Duodenal mucosa (tissue), 2 donors: ENCODE measurements around the gene KBTBD3.
"Not testable (repeated sequence)": the region's sequence is repeated elsewhere in the genome, so short reads cannot be mapped to it uniquely, and the experiment has no call there.

ENCODE experiments used
- H3K27ac ChIP-seq: one replicate; pipeline ENCODE4 v1.7.0; 2013; ENCODE audit warnings: low read depth, low read length
- H3K27me3 ChIP-seq, 2 donors: one replicate each; pipeline ENCODE4 v1.7.0; 2013; ENCODE audit warnings: low read length in 2 of 2, control low read depth in 1 of 2; ENCODE audit not compliant: insufficient read depth in 2 of 2, control insufficient read depth in 1 of 2
- H3K36me3 ChIP-seq, 2 donors: one replicate each; pipeline ENCODE4 v1.7.0; 2013; ENCODE audit warnings: low read length in 2 of 2, control low read depth in 1 of 2; ENCODE audit not compliant: insufficient read depth in 2 of 2, control insufficient read depth in 1 of 2
- H3K4me1 ChIP-seq, 2 donors: one replicate each; pipeline ENCODE4 v1.7.0; 2013; ENCODE audit warnings: low read length in 2 of 2, control low read depth in 1 of 2; ENCODE audit not compliant: insufficient read depth in 2 of 2, control insufficient read depth in 1 of 2
- H3K4me3 ChIP-seq, 2 donors: one replicate each; pipeline ENCODE4 v1.7.0; 2013; ENCODE audit warnings: low read length in 2 of 2, low read depth in 1 of 2
- H3K9ac ChIP-seq, 2 donors: one replicate each; pipeline ENCODE4 v1.7.0; 2013; ENCODE audit warnings: low read length in 2 of 2, low read depth in 1 of 2
- H3K9me3 ChIP-seq, 2 donors: one replicate each; pipeline ENCODE4 v1.7.0; 2013; ENCODE audit warnings: low read length in 2 of 2, control low read depth in 1 of 2; ENCODE audit not compliant: control insufficient read depth in 1 of 2

Gene KBTBD3

DNA sequence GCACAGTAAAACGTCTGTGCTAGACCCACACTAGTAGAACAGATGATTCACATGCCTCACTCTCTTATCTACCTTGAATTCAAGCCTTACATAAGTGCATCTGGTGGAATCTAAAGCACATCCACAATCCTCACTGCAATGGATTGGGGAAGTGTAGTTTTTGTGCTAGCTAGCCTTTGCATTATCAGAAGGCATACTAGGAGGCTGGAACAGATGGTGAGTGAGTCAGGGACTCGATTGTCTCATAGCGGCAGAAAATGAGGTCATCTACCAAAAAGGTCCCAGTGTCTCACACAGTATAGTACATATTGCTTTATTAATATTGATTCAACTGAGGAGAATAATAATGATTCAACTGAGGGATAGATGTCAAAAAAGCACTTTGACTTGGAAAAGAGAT, 64.4 kb downstream of the KBTBD3 start:
- Histone ChIP-seq H3K27ac (no peak overlapping the region), H3K9me3 (no peaks in the 10 kb centered on the region)

DNA sequence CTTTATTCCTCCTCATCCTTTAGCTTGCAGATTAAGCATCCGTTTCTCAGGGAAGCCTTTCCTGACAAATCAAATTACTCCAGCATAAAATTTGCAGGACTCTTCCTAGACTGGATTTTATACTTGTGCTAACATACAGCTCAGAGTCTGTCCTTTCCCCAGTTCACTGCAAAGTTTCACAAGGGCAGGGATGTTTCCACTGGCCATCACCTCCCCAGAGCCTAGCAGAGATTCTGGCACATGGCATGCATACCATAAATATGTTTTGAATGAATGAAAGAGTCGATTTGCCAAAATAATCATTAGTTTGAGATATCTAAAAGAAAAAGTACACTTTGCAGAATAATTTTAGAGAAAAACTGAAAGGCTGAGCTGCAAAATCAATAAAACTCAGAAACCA, 65.7 kb downstream of the KBTBD3 start:
- Histone ChIP-seq H3K27me3 (no peaks in the 10 kb centered on the region), H3K9ac (no peak overlapping the region), H3K27ac (no peak overlapping the region), H3K36me3 (peaks cover 24 to 41% of the 10 kb centered on the region in 2 donors), H3K4me3 (no peak overlapping the region), H3K4me1 (peaks cover 0 to 3% of the 10 kb centered on the region in 2 donors), H3K9me3 (no peaks in the 10 kb centered on the region)

More for the DNA sequence above, 64.4 kb downstream of the KBTBD3 start:
- Histone ChIP-seq H3K4me1 (peaks cover 0 to 9% of the 10 kb centered on the region in 2 donors), H3K4me3 (no peak overlapping the region), H3K9ac (no peak overlapping the region), H3K36me3 (peaks cover 24 to 28% of the 10 kb centered on the region in 2 donors), H3K27me3 (no peaks in the 10 kb centered on the region)

- H3K9ac ChIP-seq, H3K4me3 ChIP-seq, H3K27ac ChIP-seq, H3K9me3 ChIP-seq, H3K27me3 ChIP-seq, H3K4me1 ChIP-seq: not testable (repeated sequence)
- peaks cover 10 to 29% of the 10 kb centered on the region in 2 donors for H3K36me3 ChIP-seq
Measured at GRCh38 chr11:106003094-106003493, 74.1 kb downstream of the KBTBD3 start.

DNA sequence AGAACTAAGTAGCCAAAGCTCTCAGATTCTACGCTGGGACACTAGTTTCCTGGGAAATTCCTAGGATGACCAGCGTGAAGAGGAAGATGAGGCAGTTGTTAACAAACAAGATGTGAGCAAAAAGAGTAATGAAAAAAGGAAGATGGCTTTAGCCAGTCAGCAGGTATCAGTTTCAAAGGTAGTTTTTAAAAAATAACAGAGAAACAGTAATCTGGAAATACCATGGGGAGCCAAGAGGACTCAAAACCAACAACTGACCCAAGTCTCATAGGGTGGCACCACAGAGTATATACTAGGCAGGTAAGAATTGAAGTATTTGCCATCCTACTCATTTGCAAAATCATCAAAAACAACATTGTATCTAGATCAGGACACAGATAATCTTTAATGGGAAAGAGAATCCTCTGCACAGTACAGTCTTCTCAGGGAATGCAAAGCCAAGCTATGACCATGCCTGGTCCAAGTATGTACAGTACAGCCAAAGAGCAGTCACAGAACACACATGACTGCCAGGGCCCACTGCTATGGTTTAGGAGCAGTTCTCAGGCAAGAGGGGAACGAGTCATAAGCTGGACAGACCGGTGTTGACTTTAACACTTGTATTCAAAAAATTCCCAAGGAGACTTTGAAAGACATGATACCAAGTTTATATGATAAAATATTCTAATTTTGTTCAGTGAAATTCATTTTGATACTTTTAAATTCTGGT, 75.7 kb downstream of the KBTBD3 start:
- no peak overlapping the region for H3K9ac ChIP-seq
- no peaks in the 10 kb centered on the region for H3K4me1 ChIP-seq
- peaks cover 0 to 9% of the 10 kb centered on the region in 2 donors for H3K9me3 ChIP-seq
- H3K4me3 ChIP-seq, result no peak overlapping the region
- no peak overlapping the region for H3K27ac ChIP-seq
- H3K27me3 ChIP-seq, result no peaks in the 10 kb centered on the region
- H3K36me3 ChIP-seq, result peaks cover 7 to 13% of the 10 kb centered on the region in 2 donors
